Globus pallidus (tissue), 1 donor: ENCODE data around the gene FAAP20.

Source experiments
- DNase-seq: peaks from one replicate; pipeline ENCODE4 v3.0.0-alpha.2; 2015; ENCODE audit warnings: low spot score

The FAAP20 gene

DNA sequence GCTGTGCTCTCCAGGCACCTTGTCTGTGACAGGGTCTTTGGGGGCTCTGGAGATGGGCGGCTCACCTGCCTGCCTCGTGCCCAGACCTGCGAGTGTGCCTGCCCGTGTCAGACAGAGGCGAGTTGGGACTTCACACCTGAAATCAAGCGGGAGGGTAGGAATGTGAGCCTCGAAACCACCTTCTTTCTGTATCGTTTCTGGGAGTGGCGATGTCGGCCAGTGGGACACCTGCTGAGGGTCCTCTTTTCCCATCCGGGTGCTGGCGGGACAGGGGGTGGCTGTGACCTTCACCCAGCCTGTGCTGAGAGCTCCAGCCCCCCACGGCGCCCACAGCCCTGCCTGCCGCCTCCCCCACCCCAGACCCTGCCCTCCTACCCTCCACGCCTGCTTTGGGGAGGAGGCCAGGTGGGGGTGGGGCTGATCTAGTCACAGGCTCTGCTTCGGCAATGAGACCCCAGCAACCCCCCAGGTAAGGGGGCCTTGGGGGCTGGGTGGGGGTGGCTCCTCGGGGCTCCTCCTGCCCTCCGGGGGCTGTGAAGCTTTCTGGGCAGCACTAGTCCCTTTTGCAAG, 15.6 kb upstream of the FAAP20 start:
- no peak for DNase-seq

DNA sequence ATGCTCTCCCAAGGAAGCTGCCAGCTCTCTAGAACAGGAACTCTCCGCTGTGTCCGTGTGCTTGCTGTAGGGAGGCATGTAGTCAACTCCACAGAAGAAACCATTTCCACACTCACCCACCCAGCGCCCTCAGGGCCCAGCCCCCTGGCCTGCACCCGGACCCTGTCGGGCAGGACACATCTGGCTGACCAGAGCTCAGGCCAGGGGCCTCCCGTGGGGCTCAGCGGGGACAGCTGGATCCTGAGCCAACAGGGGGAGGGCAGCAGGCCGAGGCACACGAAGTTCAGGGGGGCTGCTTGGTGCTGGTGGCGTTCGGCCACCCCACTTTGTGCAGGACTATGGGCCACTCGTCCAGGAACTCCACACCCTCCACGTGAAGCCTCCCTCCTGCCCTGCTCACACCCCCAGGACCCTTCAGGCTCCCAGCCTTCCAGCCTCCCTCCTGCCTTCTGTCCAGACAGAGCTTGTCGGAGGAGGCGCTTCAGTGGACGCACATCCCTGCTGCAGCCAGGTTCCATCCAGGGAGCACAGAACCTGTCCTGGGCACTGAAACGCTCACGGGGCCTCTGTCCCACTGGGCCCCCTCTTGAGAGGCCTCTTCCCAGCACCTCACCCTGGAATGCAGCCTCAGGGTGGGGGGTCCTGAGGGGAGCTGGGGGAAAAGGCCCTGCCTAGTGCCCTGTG, 15.0 kb upstream of the FAAP20 start:
- DNase-seq = no peak

DNA sequence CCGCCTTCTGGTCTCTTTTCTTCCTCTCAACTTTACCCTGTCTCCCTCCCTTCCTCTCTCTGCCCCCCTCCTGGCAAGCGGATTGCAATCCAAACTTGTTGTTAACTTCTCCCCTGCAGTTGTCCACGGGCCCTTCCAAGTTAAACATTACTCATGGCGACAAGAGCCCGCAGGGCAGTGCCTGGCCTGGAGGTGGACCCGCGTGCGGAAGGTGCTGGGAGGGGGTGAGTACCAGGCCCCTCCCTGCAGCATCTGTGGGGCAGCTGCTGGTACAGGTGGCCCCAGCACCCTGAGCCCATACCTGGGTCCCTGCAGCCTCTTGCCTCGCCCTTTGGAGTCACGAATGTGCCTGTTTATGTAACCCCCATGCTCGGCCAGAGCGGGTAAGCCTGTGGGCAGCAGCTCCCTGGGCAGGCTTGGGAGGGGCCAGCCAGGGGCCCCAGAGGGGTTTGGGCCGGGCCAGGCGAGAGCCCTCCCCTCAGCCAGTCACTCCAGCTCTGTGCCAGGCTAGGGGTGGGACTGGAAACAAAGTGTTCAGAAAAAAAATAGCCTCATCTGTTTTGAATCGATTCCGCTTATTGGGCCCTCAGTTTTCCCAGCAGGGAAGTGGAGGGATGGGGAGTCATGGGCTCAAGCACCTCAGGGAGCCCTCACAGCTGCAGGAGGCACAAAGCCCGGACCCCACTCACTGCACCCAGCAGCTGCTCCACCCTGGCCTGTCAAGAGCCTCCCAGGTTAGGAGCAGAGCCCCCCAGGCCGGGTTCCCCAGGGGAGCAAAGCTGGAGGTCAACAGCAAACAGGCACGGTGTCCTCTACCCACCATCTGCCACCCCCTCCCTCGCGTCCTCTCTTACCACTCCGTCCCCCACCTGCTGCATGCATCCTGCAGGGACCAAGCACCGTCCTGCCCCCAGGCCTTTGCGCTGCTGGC, 14.0 kb upstream of the FAAP20 start:
- no peak for DNase-seq

DNA sequence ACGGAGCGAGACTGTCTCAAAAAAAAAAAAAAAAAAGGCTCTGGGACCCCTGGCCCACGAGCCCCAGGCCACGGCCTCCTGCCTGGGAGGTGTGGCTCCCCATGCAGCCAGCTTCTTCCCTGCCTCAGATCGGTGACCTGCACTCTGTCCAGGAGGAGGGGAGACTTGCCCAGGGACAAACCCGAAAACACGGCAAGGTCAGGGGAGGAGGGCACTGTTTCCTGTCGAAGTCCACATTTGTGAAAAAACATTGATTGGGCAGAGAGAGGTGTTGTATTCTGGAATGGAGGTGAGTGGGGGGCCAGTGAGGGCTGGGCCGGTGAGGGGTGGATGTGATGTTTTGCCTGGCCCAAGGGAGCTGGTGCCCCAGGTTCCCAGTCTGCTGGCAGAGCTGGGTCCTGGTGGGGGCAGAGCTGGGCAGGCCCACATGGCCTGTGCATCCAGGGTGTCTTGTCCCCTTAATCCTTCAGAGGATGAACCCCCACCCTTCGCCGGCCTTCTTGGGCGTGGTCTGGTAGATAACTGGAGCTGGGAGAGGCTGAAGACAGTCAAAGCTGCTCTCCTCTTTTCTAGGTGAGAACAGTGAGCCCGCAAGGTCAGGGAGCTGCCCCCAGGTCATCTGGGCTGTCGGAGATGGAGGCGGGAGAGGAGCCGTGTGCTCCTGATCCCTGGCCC, 12.4 kb upstream of the FAAP20 start:
- no peak for DNase-seq

DNA sequence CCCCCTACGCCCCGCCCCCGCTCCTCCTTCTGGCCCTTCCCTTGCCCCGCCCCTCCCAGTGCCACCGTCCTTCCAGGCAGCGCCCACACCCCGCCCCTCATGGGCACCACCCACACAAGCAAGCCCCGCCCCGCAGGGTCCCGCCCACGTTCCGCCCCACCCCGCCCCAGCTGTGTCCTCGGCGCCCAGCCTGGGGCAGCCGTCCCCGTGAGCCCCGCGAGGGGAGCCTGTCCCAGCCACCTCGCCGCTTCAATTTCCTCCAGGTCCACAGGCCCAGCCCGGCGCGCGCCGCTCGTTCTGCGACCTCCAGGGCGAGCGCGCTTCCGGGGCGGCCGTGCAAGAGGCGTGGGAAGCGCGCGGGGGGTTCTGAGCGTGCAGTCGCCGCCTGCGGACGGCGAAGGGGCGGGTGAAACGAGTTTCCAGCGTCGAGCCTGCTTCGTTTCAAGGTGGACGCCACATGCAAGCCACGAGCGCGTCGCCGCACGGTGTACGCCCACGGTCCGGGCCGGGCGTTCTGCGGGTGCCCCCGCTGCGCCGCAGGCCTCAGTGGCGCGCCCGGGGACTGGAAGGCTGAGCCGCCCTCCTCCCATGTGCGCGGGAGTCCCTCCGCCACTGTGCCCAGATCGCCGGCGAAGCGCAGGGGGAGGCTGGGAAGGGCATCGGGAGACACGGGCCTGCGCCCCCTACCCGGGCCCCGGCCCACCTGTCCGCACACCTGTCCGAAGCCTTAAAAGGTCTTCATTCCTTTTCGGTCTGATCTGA, 10.8 kb upstream of the FAAP20 start:
- DNase-seq = peak; percentile 96

DNA sequence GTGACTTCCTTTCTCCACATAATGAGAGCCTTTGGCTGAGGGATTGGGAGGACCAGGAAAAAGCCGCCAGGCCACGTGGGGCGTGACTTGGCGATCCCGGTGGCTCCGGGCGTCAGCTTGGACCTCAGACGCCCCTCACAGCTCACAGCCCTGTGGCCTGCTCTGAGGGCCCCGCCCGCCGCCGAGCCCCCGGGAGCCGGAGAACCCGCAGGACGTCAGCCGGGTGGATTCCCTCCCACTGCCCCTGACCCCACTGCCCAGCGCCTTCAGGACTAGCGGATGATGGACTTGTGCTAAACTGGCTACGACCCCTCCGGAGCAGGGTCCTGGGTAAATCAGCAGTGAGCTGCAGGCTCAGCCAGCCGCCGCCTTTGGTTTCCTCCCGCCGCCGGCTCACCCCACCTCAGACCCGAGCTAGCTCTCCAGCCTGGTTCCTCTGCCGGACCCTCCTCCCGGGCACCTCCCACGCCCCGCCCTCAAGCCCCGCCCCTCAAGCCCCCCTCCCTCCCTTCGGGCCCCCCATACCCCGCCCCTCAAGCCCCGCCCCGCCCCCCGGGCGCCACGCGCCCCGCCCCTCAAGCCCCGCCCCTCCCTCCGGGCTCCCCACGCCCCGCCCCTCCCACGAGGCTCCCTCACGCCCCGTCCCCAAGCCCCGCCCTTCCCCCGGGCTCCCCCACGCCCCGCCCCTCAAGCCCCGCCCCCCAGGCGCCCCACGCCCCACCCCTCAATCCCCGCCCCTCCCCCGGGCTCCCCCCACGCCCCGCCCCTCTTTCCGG, 10.0 kb upstream of the FAAP20 start:
- DNase-seq = no peak

DNA sequence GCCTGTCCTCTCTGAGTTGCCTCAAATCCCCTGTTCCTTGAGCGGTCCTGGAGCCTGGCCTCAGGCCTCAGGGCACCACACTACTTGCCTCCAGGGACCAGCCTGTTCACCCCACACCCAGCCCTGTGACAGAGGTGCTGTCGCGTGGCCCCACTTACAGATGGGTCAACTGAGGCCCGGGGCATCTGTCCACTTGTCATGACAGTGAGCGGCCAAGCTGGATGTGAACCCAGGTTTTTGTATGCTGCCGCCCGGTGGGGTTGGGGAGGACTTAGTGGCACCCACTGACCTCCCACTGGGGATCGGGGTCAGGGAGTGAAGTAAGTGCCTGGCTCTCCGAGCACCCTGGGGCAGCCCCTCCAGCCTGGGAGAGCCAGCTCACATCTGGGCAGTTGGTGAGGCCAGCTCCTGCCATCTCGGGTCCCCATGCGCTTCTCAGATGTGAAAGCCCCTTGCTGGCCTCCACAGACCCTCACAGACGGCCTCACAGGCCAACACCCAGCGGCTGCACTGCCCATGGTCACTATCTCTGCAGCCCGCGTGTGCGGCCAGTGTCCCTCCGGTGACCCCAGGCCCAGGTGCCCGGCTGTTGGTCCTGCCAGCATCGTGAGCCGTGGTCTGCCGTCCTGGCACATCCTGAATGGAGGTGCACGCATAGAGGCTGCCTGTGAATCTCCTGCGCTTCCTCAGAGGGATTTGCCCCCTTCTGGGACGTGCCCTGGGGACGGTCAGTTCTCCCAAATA, 9.3 kb upstream of the FAAP20 start:
- no peak for DNase-seq

DNA sequence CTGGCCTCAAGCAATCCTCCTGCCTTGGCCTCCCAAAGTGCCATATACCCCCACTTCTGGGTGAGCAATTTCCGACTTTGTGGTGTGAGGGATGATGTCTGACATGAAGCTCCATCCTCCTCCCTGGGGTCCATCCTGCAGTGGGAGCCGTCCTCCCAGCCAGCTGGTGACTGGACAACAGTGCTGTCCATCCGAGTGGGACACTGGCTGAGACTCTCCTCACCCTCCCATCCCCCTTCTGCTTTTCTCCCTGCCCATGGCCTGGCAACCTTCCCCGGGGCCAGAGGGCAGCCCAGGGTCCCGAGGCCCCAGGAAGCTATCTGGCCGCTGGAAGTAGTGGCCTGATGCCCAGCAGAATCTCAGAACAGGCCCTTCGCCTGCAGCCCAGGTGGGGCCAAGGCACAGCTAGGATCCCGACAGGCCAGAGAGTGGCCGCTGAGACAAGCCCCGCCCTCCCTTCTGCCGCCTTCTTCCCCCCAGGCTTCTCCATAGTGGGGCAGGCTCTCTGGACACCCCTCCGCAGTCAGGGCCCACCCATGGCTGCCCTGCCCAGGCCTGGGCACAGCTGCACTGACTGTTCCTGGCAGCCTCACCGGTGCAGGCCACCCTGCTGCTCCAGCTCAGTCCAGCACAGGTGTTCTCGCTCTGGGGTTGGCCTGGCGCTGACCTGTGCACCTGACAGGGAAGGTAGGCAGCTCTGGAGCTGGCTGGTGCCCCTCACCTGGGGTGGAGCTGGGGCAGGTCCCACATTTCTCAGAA, 8.4 kb upstream of the FAAP20 start:
- DNase-seq = no peak

DNA sequence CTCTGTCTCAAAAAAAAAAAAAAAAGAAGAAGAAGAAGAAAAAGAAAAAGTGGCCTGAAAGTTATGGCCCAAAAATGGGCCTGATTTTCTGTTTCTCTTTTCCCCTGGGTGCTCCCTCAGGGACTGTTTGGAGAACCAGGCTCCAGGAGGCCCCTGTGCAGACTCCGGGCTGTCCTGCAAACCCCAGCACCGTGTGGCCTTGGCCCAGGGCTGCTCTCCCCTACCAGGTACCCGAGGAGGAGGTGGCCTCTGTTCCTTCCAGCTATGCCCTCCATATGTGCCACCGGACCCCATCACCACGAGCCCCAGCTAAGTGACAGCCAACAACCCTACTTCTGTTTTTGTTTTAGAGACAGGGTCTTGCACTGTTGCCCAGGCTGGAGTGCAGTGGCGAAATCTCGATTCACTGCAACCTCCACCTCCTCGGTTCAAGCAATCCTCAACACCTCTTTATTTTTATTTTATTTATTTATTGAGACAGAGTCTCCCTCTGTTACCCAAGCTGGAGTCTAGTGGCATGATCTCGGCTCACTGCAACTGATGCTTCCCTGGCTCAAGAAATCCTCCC, 7.5 kb upstream of the FAAP20 start:
- no peak for DNase-seq

DNA sequence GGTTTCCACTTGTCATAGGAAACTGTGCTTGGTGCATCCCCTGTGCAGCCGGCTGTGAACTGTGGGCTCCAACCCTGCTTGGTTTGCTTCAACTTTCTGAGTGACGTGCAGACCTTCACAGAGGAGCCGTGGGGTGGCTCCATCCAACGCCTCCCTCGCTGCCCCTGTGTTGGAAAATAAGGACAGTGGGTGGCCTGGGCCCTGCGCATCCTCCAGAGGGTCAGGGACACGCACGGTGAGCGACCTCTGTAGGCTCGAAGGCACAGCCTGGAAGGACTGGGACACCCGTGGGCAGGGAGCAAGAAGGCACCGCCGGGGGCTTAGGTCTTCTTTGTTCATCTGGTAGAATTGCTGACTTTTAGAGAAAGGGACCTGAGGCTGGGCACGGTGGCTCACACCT, 6.5 kb upstream of the FAAP20 start:
- no peak for DNase-seq

DNA sequence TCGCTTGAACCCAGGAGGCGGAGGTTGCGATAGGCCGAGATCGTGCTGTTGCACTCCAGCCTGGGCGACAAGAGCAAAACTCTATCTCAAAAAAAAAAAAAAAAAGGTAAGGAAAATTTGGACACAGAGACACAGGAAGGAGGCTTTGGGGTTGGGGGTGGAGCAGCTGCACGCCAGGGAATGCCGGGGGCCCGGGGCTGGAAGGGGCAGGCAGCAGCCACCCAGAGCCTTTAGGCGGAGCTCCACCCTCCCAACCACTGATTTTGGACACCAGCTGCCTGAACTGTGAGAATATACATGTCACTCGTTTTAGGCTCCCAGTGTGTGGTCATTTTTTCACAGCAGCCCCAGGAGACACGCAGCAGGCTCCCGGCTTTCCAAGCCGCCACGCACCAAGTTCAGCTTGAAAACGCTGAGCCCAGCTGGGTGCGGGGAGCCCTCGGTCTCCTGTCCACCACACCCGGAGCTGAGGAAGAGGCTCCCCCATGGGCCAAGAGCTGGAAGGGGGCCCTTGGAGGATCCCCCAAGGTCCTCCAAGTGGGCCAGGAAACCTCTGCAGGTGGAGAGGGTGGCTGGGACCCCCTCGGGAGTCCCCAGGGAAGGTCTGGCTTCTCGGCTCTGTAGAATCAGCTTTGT, 5.9 kb upstream of the FAAP20 start:
- no peak for DNase-seq

DNA sequence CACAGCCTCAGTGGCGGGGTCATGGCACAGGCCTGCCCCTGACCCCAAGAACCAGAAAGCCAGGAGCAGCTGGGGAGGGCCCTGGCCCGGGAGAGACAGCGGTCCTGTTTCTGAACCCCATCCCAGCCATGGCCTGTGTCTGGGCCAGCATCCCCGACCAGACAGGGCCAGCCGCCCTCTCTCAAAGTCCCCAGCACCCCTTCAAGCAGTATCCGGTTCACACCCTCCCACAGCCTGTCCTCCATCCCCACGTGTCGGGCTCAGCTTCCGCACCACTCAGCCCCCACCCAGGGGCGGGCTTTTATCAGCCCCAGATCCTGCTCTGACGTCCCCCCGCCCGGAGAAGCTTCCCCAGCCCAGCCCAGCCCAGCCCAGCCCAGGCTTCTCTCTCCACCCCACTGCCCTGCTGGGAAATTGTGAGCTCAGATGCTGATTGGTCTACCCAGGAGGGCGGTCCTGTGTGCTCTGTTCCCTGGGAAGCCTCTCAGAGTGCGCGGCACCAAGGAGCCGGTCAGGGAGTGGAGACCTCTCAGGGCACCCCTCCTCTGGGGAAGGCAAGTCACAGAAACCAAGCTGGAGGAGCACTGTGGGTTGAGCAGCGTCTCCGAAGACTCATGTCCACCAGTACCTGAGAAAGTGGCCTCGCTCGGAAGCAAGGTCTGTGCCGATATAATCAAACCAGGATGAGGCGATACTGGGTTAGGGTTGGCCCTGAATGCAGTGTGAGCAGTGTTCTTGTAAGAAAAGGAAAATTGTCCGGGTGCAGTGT, 4.7 kb upstream of the FAAP20 start:
- DNase-seq = peak; percentile 63

DNA sequence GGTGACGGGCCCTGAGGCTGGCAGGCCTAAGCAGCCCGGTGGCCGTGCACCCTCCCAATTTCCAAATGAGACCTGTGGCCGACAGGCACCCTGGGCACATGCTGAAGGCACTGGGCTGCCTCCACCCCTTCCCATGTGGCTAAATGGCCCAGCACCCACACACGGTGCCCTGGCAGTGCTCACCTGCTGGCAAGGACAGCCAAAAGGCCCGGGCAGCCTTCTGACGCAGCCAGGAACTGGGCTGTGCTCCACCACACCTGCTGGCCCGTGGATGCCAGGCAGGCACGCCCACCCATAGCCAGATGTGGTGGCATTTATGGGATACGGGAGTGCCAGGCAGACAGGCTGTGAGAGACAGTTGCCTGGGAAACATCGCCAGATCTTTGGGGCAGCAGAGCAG, 4.0 kb upstream of the FAAP20 start:
- DNase-seq = no peak

DNA sequence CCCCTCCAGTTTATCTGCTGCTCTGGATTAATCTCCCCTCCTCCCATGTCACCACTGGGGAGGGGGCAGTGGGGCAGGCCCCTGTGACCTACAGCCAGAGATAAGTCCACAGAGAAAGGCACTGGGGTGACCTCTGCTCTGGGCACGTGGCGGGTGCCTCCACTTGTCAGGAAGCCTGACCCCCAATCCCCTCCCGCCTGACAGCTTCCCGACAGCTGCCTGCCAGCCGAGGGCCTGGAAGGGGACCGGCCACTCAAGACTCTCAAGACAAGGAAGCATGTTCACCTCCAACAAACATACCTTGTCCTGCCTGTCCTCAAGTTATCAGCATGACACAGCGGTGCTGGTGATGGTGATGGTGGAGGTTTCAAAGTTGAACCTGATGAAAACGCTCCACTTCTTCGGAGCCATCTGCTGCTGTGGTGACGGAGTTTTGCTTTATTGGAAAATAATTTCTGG, 3.2 kb upstream of the FAAP20 start:
- no peak for DNase-seq

DNA sequence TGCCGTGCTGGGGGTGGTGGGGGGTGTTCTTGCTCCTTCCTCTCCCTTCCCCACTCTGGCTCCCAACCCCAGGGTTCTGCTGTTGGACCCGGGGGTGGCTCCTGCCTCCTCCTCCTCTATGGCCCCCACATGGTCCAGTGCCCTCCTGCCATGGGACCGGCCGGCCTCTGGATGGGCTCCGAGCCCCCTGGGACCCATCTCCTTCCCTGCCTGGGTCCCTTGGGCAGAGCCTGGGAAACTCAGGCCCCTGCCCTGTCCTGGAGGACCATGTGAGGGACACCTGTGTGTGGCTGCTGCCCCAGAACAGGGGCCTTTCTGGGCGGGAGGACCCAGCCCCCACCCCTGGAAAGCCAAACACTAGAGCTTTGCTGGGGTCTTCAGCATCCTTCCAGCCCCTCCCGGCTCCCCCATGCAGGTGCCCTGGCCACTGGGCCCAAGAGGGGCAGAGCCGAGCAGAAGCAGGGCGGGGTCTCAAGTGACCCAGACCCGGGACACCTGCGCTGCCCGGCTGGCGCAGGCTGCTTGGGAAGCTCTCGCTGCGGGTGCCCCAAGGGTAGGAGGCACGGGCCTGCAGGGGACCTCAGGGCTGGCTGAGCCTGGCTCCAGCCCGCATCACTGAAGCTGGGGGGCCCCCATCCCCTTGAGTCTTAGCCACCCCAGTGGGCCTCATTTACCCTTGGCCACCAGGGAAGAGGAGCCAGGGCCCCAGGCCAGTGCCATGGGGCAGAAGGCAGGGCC, 2.5 kb upstream of the FAAP20 start:
- no peak for DNase-seq

DNA sequence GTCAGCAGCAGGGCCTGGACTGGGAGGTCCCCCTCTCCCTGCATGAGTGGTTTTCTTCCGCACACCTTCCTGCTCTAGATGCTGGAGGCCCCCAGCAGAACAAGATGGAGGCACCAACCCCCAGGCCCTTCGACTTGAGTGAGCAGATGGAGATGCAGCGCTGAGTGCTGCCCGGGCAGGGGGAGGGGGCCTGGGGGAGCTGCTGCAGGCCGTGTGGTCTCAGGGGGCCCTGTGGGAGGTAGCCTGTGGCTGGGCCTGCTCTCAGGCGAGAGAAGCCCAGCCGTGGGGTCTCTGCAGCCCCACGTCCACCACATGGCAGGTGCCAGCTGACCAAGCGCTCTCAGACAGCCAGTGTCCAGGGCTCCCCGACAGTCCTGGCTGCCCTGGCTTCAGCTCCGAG, 1.2 kb upstream of the FAAP20 start:
- DNase-seq = no peak
